H1 (cell line): ENCODE results near the gene ZNF462.

Experiments used
- CBX5 ChIP-seq: fragments of 300-800, 300-1000 bp; sonication (generic); IDR thresholded peaks from 2 replicates; pipeline ENCODE4 v1.7.1; 2016; ENCODE audit warnings: antibody characterized with exemption, low read length, low read depth
- CTCF ChIP-seq, 3 experiments: IDR thresholded peaks; 1 replicate in 2 of 3; 2 replicates in 1 of 3; pipeline versions ENCODE4 v1.5.1 to v1.6.1; 2011; ENCODE audit warnings: low read length in 3 of 3, mild to moderate bottlenecking in 3 of 3, inconsistent platforms in 2 of 3, low read depth in 1 of 3, moderate library complexity in 1 of 3; ENCODE audit not compliant: insufficient read depth in 1 of 3; ENCODE audit errors: control extremely low read depth in 1 of 3
- JUND ChIP-seq: IDR thresholded peaks from 2 replicates; pipeline ENCODE4 v1.6.1; 2011; ENCODE audit warnings: mild to moderate bottlenecking, improper control_type of control experiment, low read length
- KDM1A ChIP-seq: fragments of 200-600, 300-600 bp; sonication (generic); IDR thresholded peaks from 2 replicates; pipeline ENCODE4 v1.7.1; 2016; ENCODE audit warnings: mild to moderate bottlenecking, low read length, borderline replicate concordance
- MAX ChIP-seq: IDR thresholded peaks from 2 replicates; pipeline ENCODE4 v1.6.1; 2012; ENCODE audit warnings: inconsistent platforms
- POLR2AphosphoS5 ChIP-seq: IDR thresholded peaks from 2 replicates; pipeline ENCODE4 v1.6.1; 2011; ENCODE audit warnings: low read depth, low read length
- TEAD4 ChIP-seq: IDR thresholded peaks from 2 replicates; pipeline ENCODE4 v1.6.1; 2012; ENCODE audit warnings: low read depth, low read length, inconsistent platforms, mixed read lengths
- ZNF274 ChIP-seq: IDR thresholded peaks from 2 replicates; pipeline ENCODE4 v1.7.0; 2012; ENCODE audit warnings: low read length, borderline replicate concordance; ENCODE audit errors: extremely low read depth

GRCh38 chr9:106970976-106971457 lies 108.1 kb downstream of the ZNF462 start:
- TF ChIP-seq ZNF274 (no peak), CTCF (IDR thresholded peaks at IDR 0.05; ENCODE audit: control extremely low read depth in 1 of 3, insufficient read depth in 1 of 3, low read depth in 1 of 3, low read length in 3 of 3) (no peak), JUND (no peak), POLR2AphosphoS5 (no peak), CBX5 (no peak), TEAD4 (no peak), KDM1A (no peak), MAX (no peak)
